GM10847 (cell line): ENCODE data around the gene MFAP4.

Experiments used
- POLR2A ChIP-seq: IDR thresholded peaks from 2 replicates; pipeline ENCODE4 v1.6.1; 2011; ENCODE audit not compliant: insufficient read length; ENCODE audit errors: extremely low read depth

Gene MFAP4

DNA sequence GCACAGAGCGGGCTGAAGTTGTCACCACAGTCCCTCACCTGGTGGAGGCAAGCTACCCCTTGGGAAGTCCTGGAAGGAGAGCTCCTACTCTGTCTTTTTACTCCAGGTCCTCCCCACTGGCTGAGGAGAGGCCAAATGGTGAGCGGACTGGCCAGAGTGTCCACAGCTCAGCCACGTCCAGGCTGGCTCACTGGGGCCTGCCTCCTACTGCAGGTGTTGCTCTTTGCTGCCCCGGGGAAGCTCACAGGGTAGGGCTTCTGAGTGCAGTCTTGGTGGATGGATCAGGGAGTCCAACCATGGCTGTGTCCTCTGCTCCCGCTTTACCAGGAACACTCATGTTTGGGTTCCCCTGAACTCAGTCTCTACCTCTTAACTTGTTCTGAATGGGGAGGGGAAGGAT is 27.1 kb downstream of the MFAP4 start:
- no peak for TF ChIP-seq POLR2A

GRCh38 chr17:19359151-19359550 is 27.8 kb downstream of the MFAP4 start:
- TF ChIP-seq POLR2A = no peak

DNA sequence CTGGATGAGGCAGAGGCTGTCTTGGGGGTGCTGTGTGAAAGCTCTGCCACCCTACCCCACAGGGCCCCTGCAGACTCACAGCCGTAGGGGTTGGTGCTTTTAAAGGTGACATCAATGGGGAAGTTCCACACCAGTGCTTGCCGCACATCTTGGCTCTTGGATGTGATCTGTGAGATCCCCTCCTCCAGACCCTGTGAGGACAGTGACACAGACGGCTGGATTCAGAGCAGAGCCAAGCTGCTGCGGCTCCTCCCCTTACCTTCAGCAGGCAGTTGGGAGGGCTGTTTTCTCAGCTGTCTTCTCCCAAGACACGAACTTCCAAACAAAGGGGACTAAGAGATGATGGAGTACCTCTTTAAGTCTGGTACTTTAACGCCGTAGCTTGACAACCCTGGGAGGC is 29.2 kb downstream of the MFAP4 start:
- TF ChIP-seq POLR2A = no peak

DNA sequence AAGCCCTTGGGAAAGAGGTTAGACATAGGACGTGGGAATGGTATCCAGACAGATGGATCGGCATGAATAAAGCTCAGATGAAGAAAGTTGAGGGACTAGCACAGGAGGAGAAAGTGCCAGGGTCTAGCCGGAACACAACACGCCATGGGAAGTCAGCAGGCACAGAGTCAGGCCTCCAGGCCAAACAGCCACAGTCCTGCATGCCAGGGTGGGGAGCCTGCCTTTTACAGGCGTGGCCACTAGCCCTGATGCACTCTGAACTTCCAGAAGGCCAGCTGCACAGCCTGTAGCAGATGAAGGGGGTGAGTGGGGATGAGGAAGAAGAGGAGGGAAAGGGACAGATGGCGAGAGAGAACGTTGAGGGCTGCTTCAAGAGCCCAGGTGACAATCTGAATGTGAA is 29.6 kb downstream of the MFAP4 start:
- TF ChIP-seq POLR2A = no peak

DNA sequence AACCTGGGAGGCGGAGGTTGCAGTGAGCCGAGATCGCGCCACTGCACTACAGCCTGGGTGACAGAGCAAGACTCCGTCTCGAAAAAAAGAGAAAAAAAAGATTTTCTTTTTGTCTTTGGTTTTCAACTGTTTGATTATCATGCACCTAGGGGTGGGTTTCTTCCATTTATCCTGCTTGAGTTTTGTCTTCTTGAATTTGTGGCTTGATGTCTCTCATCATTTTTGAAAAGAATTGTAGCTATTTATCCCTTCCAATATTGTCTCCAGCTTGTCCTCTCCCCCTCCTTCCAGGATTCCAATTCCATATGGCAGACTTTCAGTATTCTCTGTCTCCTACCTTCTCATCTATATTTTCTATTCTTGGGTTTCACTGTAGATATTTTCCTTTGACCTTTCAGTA is 32.2 kb downstream of the MFAP4 start:
- TF ChIP-seq POLR2A = no peak

DNA sequence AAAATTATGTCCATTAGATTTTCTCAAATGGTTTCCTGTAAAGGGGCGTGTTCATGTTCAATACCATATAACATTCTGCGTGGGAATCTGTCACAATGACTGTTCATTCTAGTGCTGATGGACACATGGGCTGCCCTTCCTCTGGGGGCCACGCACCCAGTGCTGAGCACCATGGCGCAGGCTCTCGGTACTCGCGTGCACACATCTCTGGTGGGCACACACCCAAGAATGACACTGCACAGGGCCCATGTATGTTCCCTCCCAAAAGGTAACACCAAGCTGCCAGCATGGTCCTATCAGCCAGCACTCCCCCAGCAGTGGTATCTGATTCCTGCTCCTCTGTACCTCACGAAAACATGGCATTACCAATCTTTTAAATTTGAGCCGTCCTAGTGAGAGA is 38.2 kb downstream of the MFAP4 start:
- TF ChIP-seq POLR2A = no peak

GRCh38 chr17:19348081-19348650 is 38.8 kb downstream of the MFAP4 start:
- TF ChIP-seq POLR2A = no peak

GRCh38 chr17:19347323-19348080 is 39.5 kb downstream of the MFAP4 start:
- no peak for TF ChIP-seq POLR2A

DNA sequence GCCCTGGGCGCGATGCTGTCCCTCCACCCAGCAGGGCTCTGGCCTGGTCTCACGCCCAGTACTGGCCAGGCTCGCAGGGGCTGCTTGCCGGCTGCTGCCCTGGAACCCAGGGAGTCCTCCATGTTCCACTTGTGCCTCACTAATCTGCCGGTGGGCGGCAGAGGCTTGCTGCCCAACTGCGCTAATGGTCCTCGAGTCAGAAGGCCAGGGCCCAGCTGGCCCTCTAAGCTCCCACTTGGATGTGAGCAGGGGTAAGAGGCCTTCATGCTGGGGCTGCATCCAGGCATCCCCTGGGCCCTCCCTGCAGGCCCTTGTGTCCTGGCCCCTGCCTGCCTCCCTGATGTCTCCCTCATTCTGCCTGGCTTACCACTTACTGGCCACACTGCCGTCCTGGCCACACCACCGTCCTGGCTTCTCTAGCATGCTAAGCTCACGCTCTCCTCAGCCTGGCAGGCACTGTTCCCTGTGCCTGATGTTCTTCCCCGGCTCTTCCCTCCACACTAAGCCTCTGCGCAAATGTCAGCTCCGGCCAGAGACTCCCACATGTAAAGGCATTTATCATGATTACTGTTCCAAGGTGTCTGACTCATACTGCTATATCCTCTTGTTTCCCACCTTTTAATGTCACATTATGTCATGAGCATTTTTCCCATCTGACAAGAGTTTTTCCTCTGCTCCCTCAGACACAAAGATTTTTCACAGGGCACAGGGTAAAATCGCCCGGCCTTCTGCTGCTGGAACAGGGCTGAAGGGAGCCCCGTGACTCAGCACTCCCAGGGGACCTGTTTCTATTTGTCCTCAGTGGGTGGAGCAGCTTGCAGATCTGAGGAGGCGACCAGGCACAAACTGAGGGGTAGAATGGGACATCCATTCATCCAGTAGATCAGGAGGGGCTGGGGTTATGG is 40.4 kb downstream of the MFAP4 start:
- TF ChIP-seq POLR2A = no peak

- TF ChIP-seq POLR2A = no peak
These were observed 41.3 kb downstream of the MFAP4 start for GRCh38 chr17:19345486-19346350.

GRCh38 chr17:19345067-19345460 is 41.9 kb downstream of the MFAP4 start:
- no peak for TF ChIP-seq POLR2A

GRCh38 chr17:19344311-19345066 is 42.5 kb downstream of the MFAP4 start:
- TF ChIP-seq POLR2A = no peak

- TF ChIP-seq POLR2A = no peak
These were observed 43.3 kb downstream of the MFAP4 start for GRCh38 chr17:19343671-19344151.

GRCh38 chr17:19343256-19343630 is 43.7 kb downstream of the MFAP4 start:
- TF ChIP-seq POLR2A = no peak
